HG03558 (cell line): ENCODE data around the gene ACACA.
"Not testable (repeated sequence)": the region's sequence is repeated elsewhere in the genome, so short reads cannot be mapped to it uniquely, and the experiment has no call there.

Experiments used
- ATAC-seq: cut with Tn5 transposase; IDR thresholded peaks from one replicate; pipeline ENCODE4 v1.9.1; 2021; ENCODE audit warnings: moderate number of reproducible peaks; ENCODE audit not compliant: unreplicated experiment; ENCODE audit errors: extremely low read depth

The ACACA gene

GRCh38 chr17:37144075-37144701, 262.4 kb downstream of the ACACA start:
- ATAC-seq = no peak

DNA sequence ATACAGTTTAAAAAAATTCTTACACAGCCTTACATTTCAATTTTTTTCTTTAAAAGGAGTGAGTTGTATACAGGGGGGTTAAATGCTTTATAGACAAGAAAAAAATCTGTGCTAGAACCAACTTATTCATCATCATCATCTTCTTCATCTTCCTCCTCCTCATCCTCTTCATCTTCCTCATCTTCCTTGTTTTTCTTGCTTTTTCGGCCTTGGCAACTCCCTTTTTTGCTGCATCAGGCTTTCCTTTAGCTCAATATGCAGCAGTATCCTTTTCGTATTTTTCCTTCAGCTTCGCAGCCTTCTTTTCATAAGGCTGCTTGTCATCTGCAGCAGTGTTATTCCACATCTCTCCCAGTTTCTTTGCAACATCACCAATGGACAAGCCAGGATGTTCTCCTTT, 263.1 kb downstream of the ACACA start:
- not testable (repeated sequence) for ATAC-seq

DNA sequence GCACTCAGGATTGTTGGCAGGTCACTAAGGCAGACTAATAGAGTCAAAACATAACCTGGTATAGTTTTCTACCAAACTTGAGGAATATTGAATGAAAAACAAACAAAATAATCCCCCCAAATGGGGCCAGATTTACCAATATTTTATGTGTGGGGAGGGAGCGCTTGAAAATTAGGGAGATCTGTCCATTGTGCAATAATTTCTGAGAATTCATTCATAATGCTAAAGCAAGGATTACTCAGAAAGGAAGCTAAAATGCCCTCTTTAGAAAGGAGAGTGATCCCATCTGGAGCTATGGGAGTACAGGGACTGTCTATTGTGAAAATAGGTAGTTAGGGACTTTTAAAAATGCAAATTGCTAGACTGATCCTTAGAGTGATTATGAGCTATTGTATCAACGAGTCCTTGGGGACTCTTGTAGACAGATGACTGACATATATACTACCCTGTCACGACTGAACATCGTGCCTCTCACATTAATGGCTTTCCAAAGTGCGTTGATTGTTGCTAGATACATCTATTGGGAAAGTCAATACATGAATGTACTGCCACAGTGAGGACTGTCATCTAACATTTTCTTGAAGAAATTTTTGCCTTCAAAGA, 264.2 kb downstream of the ACACA start:
- no peak for ATAC-seq

DNA sequence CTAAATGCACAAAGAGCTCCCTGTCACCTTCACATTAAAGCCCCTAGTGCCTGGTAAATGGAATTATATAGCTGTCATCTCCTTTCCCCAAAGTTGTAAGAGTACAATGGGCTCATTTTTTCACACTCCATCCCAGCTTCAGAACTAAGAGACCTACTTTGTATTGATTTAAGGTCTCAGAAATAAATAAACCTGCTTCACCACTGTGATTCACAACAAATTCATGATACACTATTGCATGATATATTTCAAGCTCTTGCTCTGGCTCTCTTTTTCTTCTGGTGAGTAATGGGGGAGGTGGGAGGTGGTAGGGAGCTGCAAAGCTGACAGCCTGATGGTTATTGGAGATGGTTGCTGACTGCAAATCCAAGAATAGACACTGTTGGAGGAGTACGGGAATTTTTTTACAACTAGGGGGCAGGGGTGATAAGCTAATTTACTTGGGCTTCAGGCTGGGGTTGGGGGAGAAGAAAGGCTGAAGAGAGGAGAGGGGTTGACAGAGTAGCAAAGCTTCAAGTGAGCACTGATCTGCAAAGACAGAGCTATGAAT, 268.0 kb downstream of the ACACA start:
- ATAC-seq = no peak

GRCh38 chr17:37137906-37138514, 268.6 kb downstream of the ACACA start:
- no peak for ATAC-seq

DNA sequence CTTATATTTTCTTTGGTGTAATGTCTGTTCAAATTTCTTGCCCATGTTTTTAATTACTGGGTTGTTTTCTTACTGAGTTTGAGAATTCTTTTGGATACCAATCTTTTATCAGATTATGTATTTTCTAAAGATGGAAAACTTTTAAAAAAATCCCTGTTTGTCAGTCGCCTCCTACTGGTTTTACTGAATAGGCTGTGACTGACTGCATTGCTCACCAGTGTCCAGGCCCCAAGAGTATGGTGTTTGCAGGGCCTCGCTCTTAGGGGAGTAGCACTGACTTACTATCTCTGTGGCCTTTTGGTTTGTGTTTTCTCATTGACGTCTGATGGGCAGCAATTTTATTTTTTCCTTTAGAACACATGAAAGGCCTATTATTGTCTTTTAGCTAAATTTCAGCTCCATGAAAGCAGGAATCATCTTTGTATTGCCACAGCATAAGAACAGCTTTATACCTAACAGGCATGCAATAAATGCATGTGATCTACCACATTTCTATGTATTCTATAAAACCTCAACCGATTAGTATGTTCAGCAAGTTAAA, 269.5 kb downstream of the ACACA start:
- no peak for ATAC-seq

GRCh38 chr17:37135576-37135975, 271.1 kb downstream of the ACACA start:
- no peak for ATAC-seq

- no peak for ATAC-seq
These were observed 272.6 kb downstream of the ACACA start for GRCh38 chr17:37134050-37134449.

GRCh38 chr17:37133136-37133535, 273.5 kb downstream of the ACACA start:
- no peak for ATAC-seq

- no peak for ATAC-seq
These were observed 274.7 kb downstream of the ACACA start for GRCh38 chr17:37131669-37132611.

DNA sequence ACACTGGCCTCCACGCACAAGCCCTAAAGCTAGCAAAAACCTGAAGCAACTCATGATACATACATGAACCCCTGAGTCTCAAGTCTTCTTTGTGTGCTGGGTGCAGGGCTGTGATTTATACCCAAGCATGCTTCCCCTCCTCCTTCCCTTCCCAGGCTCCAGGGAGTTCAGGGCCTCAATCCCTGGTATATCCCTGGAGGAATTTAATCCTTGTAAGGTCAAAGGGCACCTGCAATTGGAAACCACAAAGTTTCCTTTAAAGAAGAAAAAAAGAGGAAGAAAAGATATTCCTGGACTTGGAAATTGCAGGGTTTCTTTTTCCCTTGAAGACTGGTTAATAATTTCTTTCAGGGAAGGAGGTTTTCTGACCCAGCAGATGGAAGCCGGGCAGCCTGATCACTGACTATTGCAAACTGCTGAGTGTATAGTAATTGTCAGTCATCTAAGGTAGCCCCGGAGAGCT, 275.6 kb downstream of the ACACA start:
- ATAC-seq = no peak

DNA sequence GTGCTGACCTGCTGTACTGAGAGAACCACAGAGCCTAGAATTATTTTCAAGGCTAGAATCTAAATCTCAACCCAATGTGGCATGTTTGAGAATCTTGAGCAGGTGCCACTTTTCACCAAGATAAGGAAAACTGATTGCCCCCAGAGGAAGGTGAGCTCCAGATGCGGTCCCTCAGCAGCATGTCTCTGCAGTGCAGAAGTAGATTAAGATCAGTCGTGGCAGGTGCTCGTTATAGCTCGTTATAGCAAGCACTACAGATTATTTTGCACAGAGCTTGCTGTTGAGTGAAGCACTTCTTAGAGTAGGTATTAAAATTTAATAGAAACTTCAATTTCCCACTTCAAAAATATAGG, 281.8 kb downstream of the ACACA start:
- no peak for ATAC-seq

- no peak for ATAC-seq
These were observed 282.5 kb downstream of the ACACA start for GRCh38 chr17:37123941-37124820.

DNA sequence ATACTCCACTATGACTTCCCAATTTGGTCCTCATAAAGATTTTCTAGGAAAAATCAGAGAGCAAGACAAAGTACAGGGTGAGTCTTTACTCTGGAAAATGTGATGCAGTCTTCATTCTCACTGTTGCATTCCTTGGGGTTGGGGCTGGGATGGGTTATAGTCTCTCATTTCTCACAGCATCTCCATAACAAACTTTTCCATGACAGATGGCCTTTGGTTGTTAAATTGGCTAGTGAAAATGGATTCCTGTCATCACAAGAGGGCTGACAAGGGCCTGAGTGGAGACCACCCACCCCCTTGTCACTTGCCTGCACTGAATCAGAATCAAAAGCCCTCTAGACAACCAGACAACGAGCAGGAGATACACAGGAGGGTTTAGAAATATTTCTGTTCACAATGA, 283.2 kb downstream of the ACACA start:
- ATAC-seq = no peak

DNA sequence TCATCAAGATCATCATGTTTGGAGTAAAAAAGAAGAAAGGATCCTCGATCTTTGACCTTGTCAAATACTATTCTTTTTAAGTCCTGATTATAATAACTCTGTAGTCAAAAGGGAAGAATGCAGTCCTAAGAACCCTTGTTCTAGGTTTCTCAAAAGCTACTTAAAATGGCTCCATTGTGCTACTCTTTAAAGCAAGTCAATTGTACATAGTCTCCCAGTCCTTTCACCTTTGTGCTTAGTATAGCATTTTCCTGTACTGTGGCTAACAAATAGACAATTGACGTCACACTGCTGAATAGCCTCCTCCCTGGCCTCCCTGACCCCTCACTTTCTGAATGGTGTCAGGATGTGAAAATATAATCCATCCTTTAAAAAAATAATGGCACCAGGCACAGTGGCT, 285.0 kb downstream of the ACACA start:
- ATAC-seq = no peak

DNA sequence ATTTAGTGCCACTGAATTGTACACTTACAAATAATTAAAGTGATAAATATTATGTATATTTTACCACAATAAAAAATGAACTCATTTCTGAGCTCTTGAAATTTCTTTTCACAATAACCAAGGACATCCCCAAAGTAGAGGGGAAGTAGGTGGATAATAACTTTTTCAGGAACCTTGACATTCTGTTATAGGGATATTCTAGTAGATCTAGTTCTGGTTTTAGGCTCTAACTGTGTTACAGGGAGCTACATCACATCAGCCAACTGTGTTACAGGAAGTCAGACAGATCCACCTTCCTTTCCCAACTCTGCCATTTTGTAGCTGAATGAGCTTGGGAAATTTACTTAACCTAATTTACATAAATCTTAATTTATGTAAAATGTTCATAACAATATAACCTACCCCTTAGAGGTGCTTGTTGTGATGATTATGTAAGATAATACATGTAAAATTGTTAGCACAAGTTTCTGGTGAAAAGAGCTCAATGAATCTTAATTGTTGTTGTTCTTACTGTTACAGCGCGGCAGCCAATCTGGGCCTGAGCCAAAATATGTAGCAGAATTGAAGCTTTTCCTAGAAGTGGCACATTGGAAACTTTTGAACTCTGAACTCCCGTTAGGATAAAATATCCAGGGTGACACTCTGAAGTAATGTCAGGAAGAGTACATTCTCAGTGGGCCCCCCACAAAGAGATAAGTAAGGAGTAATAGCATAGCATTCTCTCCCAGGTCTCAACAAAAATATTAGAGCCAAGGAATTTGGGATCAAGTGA, 288.1 kb downstream of the ACACA start:
- ATAC-seq = no peak

DNA sequence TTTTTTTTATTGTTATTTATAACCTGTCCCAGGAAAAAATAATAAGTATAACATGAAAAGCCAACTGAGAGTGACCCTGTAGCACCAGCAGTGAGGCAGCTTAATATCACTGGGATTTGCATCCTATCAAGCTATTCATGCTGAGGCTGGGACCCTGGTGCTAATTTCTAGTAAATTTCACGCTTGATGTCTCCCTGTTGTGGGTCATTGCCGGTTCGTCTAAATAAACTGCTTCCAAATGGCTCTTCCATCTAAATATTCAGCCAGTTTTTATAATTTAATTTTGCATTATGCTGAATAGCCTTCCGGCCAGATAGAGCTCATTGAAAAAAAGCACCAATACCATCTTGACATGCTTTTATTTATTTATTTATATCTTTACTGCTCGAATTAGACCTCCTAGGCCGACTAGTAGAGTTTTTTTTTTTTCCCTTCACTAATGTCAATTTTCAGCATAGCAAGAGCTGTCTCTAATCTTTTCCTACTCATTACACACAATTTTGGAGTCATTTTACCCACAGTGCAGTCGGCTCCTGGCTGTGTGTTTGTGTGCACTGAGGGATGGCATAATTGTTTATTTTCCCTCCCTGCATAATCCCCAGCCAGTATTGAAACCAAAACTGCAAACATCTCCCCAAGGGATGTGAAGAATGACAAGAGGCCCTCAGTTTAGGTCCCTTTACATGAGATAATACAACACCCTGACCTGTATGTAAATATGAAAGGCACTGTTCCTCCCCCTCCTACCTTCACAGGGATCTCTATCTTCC, 289.1 kb downstream of the ACACA start:
- ATAC-seq = no peak

DNA sequence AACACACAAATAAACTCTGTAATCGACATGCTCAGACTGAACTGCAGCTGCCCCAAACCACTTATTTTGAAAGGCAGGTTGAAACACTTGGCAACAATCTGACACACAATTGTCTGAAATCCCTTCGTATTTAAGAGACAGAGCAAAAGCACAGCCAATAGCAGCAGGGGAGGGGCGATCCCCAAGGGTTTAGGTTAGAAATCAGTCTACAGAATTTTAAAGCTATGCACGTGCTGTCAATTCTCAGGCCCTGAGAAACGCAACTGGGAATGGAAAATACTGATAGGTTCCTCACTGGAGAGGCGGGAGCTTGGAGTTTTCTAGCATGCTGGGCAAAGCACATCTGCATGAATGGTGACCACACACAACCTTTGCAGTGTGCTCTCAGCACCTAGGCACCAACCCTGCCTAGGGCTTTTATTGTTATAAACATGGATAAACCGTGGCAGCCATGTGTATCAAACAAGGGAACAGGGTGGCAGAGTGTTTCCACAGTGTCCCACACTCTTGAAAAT, 289.9 kb downstream of the ACACA start:
- no peak for ATAC-seq
